Esophagus (tissue), 2 donors: ENCODE results near the gene PLCG1. TPM values are rescaled to one million over a fixed set of nuclear protein-coding genes. Genes with fewer than 3 reads are reported as not detected.
A peak's percentile ranks its signal among the peaks of the same experiment; 100 is the strongest.

Source experiments
- H3K27ac ChIP-seq, 2 donors: one replicate each; pipeline ENCODE4 v1.5.1; 2013; ENCODE audit warnings: low read depth in 2 of 2, mild to moderate bottlenecking in 2 of 2, inconsistent platforms in 1 of 2, low read length in 1 of 2, moderate library complexity in 1 of 2
- H3K27me3 ChIP-seq, 2 donors: one replicate each; pipeline ENCODE4 v1.6.1; 2013; ENCODE audit warnings: low read length in 2 of 2, control low read depth in 1 of 2, mild to moderate bottlenecking in 1 of 2; ENCODE audit not compliant: insufficient read depth in 2 of 2, control insufficient read depth in 1 of 2
- H3K36me3 ChIP-seq, 2 donors: one replicate each; pipeline ENCODE4 v1.6.1; 2013; ENCODE audit warnings: low read length in 1 of 2; ENCODE audit not compliant: control insufficient read depth in 2 of 2, insufficient read depth in 2 of 2
- H3K4me1 ChIP-seq, 2 donors: one replicate each; pipeline ENCODE4 v1.6.1; 2013; ENCODE audit warnings: low read length in 1 of 2; ENCODE audit not compliant: control insufficient read depth in 2 of 2, insufficient read depth in 2 of 2
- H3K4me3 ChIP-seq, 2 donors: one replicate each; pipeline ENCODE4 v1.5.1; 2013; ENCODE audit warnings: low read length in 2 of 2, mild to moderate bottlenecking in 2 of 2, low read depth in 1 of 2, moderate library complexity in 1 of 2
- H3K9me3 ChIP-seq, 2 donors: one replicate each; pipeline ENCODE4 v1.6.1; 2013; ENCODE audit warnings: mild to moderate bottlenecking in 2 of 2, low read depth in 1 of 2, low read length in 1 of 2, moderate library complexity in 1 of 2; ENCODE audit not compliant: control insufficient read depth in 2 of 2, insufficient read depth in 1 of 2
- WGBS, 2 donors: extraction: QIAGEN DNeasy Blood & Tissue Kit; methylation state at CpG; one replicate each; pipeline ENCODE4 v1.1.7; 2013; 5-methylcytosine and 5-hydroxymethylcytosine counted together
- polyA plus RNA-seq, 2 donors: library from polyadenylated mRNA; stranded (reverse); fragments of 200-250 nt; gene quantifications; one replicate each; pipeline ENCODE4 v1.2.3, GENCODE V29; 2013
- donor health status: healthy with polysubstance abuse.
- donor health status: Bipolar disorder and iron deficiency.

The PLCG1 gene
- polyA plus RNA-seq, 2 donors = 26.2 to 45.3 TPM

DNA sequence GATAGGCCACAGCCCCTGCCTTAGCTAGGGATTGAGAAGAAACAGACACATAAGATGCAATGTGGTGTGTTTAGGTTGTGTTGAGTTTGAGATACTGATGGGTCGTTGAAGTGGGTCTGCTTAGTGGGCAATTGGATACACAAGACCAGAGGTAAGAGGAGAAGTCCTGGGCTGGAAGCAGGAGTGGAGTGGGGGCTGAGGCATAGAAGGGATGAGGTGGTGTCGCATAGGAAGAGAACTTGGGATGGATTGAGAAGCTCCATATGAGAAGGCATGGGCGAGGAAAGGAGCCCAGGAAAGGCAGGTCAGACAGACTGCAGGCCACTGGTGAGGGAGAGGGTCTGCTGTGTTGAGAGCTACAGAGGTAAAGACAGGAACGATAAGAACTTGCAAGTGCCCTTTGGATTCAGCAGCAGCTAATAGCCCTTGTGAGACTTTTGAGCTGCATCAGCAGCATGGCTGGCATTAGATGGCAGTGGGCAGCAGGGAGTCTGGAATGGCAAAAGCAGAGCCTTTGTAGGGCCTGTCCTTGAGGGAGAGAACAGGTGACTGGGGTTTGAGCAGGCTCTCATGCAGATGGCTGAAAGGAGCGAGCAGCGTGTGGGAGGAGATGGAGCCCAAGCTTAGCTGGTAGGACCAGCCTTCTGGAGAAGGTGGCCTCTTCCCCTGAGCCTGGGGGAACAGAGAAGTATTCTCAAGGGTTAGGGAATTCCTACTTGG, 33.2 kb downstream of the PLCG1 start:
- Histone ChIP-seq H3K27ac (peak overlapping the region in 1 of 2 donors; percentile 66), H3K4me1 (peaks cover 2 to 12% of the 10 kb centered on the region in 2 donors), H3K9me3 (no peaks in the 10 kb centered on the region), H3K4me3 (no peak overlapping the region), H3K27me3 (no peaks in the 10 kb centered on the region), H3K36me3 (peaks cover 9 to 73% of the 10 kb centered on the region in 2 donors)
- WGBS, 2 donors = 93 to 94% methylated on average over 6 of the region's 6 CpGs

- 35 to 45% methylated on average over 3 of the region's 3 CpGs for WGBS, 2 donors
- Histone ChIP-seq H3K4me3 (no peak overlapping the region), H3K9me3 (no peaks in the 10 kb centered on the region), H3K4me1 (peaks cover 2 to 12% of the 10 kb centered on the region in 2 donors), H3K27ac (peak overlapping the region; percentile 67 to 74), H3K27me3 (no peaks in the 10 kb centered on the region), H3K36me3 (peaks cover 8 to 60% of the 10 kb centered on the region in 2 donors)
These were observed 34.5 kb downstream of the PLCG1 start for GRCh38 chr20:41171736-41172295.

GRCh38 chr20:41172296-41173140, 35.2 kb downstream of the PLCG1 start:
- WGBS, 2 donors = 51 to 60% methylated on average over 18 of the region's 18 CpGs
- H3K27ac ChIP-seq = peak overlapping the region; percentile 67 to 74
- H3K4me3 ChIP-seq = no peak overlapping the region
- peaks cover 2 to 12% of the 10 kb centered on the region in 2 donors for H3K4me1 ChIP-seq
- peaks cover 7 to 53% of the 10 kb centered on the region in 2 donors for H3K36me3 ChIP-seq
- H3K9me3 ChIP-seq = no peaks in the 10 kb centered on the region
- H3K27me3 ChIP-seq = no peaks in the 10 kb centered on the region

DNA sequence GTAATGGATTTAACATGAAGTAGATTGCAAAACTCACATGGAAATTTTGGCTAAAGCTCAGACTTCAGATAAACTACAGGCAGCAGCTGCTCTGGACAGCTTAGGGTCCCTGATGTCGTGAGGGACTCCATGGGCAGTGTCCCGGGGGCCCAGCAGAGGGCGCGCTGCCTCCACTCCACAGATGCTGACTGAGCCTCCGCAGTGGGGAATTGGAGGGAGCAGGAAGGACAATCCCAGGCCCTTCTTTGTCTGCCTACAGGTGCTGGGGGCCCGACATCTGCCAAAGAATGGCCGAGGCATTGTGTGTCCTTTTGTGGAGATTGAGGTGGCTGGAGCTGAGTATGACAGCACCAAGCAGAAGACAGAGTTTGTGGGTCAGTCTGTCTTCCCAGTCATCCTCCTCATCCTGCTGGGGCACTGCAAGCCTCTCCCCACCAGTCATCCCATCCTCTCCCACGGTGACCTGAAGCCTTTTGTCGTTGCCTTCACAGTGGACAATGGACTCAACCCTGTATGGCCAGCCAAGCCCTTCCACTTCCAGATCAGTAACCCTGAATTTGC, 35.9 kb downstream of the PLCG1 start:
- H3K27me3 ChIP-seq = no peaks in the 10 kb centered on the region
- H3K9me3 ChIP-seq = no peaks in the 10 kb centered on the region
- H3K4me1 ChIP-seq = peaks cover 2 to 12% of the 10 kb centered on the region in 2 donors
- H3K36me3 ChIP-seq = peaks cover 7 to 47% of the 10 kb centered on the region in 2 donors
- H3K27ac ChIP-seq = peak overlapping the region; percentile 48 to 52
- H3K4me3 ChIP-seq = no peak overlapping the region
- WGBS, 2 donors = 15 to 25% methylated on average over 9 of the region's 9 CpGs

- 92 to 94% methylated on average over 13 of the region's 13 CpGs for WGBS, 2 donors
- Histone ChIP-seq H3K9me3 (no peaks in the 10 kb centered on the region), H3K36me3 (peaks cover 7 to 41% of the 10 kb centered on the region in 2 donors), H3K4me3 (no peak overlapping the region), H3K27me3 (no peaks in the 10 kb centered on the region), H3K4me1 (peaks cover 2 to 12% of the 10 kb centered on the region in 2 donors), H3K27ac (peak overlapping the region; percentile 48 to 52)
These were observed 36.5 kb downstream of the PLCG1 start for GRCh38 chr20:41173791-41174341.

DNA sequence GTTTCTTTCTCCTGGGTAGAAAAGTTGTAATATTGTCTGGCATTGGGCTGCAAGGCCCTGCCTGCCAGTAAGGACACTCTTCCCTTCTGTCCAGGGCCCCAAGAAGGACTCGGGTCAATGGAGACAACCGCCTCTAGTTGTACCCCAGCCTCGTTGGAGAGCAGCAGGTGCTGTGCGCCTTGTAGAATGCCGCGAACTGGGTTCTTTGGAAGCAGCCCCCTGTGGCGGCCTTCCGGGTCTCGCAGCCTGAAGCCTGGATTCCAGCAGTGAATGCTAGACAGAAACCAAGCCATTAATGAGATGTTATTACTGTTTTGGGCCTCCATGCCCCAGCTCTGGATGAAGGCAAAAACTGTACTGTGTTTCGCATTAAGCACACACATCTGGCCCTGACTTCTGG, 37.0 kb downstream of the PLCG1 start:
- no peaks in the 10 kb centered on the region for H3K27me3 ChIP-seq
- no peak overlapping the region for H3K4me3 ChIP-seq
- 96 to 97% methylated on average over 10 of the region's 10 CpGs for whole genome bisulfite sequencing, 2 donors
- peak overlapping the region; percentile 48 to 52 for H3K27ac ChIP-seq
- H3K9me3 ChIP-seq = no peaks in the 10 kb centered on the region
- peaks cover 7 to 36% of the 10 kb centered on the region in 2 donors for H3K36me3 ChIP-seq
- H3K4me1 ChIP-seq = peaks cover 2 to 14% of the 10 kb centered on the region in 2 donors

- Histone ChIP-seq H3K9me3 (no peaks in the 10 kb centered on the region), H3K27me3 (no peaks in the 10 kb centered on the region), H3K36me3 (peaks cover 7 to 33% of the 10 kb centered on the region in 2 donors), H3K4me1 (peaks cover 2 to 12% of the 10 kb centered on the region in 2 donors), H3K27ac (peak overlapping the region; percentile 42 to 52), H3K4me3 (no peak overlapping the region)
- WGBS, 2 donors = 50 to 58% methylated on average over 2 of the region's 2 CpGs
These were observed 37.4 kb downstream of the PLCG1 start for GRCh38 chr20:41174782-41175181.

DNA sequence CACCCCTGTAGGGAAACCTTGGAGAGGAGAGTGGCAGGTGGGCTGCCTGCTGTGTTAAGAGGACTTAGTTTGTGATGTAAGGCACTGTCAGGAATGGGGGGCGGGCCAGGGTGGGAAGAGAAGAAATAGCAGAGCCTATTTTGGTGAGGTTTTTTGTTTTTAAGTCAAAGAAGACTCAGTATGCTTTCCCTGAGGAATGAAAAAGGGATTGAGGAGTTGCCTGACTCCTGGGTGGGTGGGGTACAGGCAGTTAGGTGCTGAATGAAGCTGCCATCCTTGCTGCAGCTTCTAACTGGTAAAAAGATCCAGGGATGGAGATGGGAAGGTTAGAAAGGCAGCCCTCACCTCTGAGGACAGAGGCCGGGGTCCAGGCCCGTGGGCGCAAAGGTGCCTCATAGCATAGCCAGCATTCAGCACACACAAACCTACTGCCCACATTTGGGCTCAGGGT, 37.9 kb downstream of the PLCG1 start:
- Histone ChIP-seq H3K36me3 (peaks cover 7 to 32% of the 10 kb centered on the region in 2 donors), H3K27me3 (no peaks in the 10 kb centered on the region), H3K4me3 (no peak overlapping the region), H3K4me1 (peaks cover 2 to 12% of the 10 kb centered on the region in 2 donors), H3K9me3 (no peaks in the 10 kb centered on the region), H3K27ac (peak overlapping the region in 1 of 2 donors; percentile 42)
- WGBS, 2 donors = 95 to 96% methylated on average over 4 of the region's 4 CpGs
